ENCODE data around the gene LENEP. TPM values are rescaled to one million over a fixed set of nuclear protein-coding genes. Genes with fewer than 3 reads are reported as not detected.

The LENEP gene
- 0.82 TPM for total RNA-seq (ENCODE audit: unreplicated experiment)
- long read RNA-seq, result 0 reads

- no peak for TF ChIP-seq CTCF (IDR thresholded peaks at IDR 0.05; ENCODE audit: unreplicated experiment)
- Mint-ChIP-seq H3K9me3 (ENCODE audit: unreplicated experiment) (no peaks in the 10 kb centered on the region), H3K4me1 (ENCODE audit: unreplicated experiment) (peaks cover 13% of the 10 kb centered on the region), H3K27ac (ENCODE audit: unreplicated experiment) (no peak within 1 kb of the TSS), H3K27me3 (ENCODE audit: unreplicated experiment) (peaks cover 1% of the 10 kb centered on the region), H3K36me3 (ENCODE audit: low read depth, unreplicated experiment) (peaks cover 9% of the 10 kb centered on the region), H3K4me3 (ENCODE audit: unreplicated experiment) (peak within 1 kb of the TSS; percentile 12)
- DNase-seq (ENCODE audit: low spot score), result no peak
These were observed at the start of gene LENEP for GRCh38 chr1:154993572-154994268. Gene LENEP, plus strand, starts transcription at chr1:154993586. Its CDS starts 22 bp downstream, at chr1:154993608.

DNA sequence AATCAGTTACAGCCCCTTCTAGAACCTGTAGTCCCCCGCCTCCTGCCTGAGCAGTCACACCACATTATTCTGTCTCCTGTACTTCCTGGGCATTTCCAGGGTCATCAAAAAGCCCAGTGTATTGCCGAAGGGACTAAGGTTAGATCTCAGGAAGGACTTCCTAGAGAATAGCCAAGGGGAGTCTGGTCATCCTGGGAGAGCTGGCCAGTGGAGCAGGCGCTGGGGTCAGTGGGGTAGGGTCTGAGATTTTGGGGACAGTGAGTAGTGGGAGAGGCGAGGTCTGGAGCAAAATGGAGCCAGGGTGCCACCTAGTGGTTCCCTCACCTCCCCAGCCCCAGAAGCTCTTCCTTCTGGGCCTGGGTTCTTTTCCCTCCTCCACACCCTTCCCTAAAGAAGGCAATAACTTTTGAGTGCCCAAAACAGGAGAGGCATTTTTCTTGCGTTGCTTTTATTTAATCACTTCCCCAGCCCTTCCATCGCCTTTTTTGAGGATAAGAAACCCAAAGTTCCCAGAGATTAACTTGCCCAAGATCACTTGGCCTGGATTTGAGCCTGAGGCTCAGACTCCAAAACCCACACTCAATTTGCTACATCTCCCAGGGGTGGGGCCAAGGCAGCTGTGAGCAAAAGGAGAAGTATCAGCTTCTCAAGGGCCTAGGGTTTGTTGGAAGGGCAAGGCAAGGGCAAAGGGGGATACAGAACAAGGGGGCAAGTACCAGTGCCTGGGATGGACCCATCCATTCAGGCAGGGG lies 49.6 kb upstream of the LENEP start:
- peak; percentile 56 for TF ChIP-seq CTCF (IDR thresholded peaks at IDR 0.05; ENCODE audit: unreplicated experiment)
- DNase-seq (ENCODE audit: low spot score), result peak; percentile 57
- Mint-ChIP-seq H3K27ac (ENCODE audit: unreplicated experiment) (peak overlapping the region; percentile 84), H3K36me3 (ENCODE audit: low read depth, unreplicated experiment) (peaks cover 15% of the 10 kb centered on the region), H3K4me3 (ENCODE audit: unreplicated experiment) (peak overlapping the region; percentile 42), H3K4me1 (ENCODE audit: unreplicated experiment) (peaks cover 25% of the 10 kb centered on the region), H3K27me3 (ENCODE audit: unreplicated experiment) (peaks cover 10% of the 10 kb centered on the region), H3K9me3 (ENCODE audit: unreplicated experiment) (no peaks in the 10 kb centered on the region)

DNA sequence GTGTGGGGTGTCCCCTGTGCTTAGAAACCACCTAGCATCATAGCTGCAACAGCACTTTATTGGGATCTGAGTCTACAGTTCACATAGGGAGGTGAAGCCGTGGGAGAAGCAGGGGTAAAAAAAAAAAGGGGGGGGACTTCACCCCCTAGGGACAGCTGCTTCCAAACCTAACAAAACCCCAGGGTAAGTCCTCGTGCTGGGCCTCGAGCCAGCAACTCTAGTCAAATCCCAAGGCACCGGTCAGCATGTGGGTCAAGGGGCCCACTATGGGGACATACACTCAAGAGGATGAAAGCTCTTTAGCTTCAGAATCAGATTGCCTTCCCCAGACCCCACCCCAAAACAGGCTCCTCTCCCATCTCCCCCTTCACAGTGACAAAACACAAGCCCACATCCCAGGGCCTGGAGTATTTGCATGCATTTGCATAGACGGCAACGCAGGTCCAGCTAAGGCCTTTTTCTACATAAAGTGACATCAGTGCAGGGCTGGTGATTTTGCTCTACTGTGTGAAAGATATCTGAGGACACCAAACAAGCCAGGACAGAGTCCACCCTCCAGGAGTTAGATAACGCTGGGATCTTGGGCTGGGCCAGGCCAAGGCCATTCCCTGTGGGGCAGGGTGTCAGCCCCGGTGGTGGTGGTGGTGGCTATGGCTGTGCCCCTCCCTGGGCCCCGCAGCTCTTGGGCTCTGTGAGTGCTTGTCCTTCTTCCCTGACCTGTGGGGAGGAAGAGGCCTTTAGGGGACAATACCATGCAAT lies 48.8 kb upstream of the LENEP start:
- no peak for TF ChIP-seq CTCF (IDR thresholded peaks at IDR 0.05; ENCODE audit: unreplicated experiment)
- peak overlapping the region; percentile 42 for H3K27ac Mint-ChIP-seq (ENCODE audit: unreplicated experiment)
- H3K36me3 Mint-ChIP-seq (ENCODE audit: low read depth, unreplicated experiment), result peaks cover 18% of the 10 kb centered on the region
- H3K9me3 Mint-ChIP-seq (ENCODE audit: unreplicated experiment), result no peaks in the 10 kb centered on the region
- DNase-seq (ENCODE audit: low spot score), result no peak
- H3K4me1 Mint-ChIP-seq (ENCODE audit: unreplicated experiment), result peaks cover 23% of the 10 kb centered on the region
- H3K27me3 Mint-ChIP-seq (ENCODE audit: unreplicated experiment), result peaks cover 8% of the 10 kb centered on the region
- H3K4me3 Mint-ChIP-seq (ENCODE audit: unreplicated experiment), result no peak overlapping the region

DNA sequence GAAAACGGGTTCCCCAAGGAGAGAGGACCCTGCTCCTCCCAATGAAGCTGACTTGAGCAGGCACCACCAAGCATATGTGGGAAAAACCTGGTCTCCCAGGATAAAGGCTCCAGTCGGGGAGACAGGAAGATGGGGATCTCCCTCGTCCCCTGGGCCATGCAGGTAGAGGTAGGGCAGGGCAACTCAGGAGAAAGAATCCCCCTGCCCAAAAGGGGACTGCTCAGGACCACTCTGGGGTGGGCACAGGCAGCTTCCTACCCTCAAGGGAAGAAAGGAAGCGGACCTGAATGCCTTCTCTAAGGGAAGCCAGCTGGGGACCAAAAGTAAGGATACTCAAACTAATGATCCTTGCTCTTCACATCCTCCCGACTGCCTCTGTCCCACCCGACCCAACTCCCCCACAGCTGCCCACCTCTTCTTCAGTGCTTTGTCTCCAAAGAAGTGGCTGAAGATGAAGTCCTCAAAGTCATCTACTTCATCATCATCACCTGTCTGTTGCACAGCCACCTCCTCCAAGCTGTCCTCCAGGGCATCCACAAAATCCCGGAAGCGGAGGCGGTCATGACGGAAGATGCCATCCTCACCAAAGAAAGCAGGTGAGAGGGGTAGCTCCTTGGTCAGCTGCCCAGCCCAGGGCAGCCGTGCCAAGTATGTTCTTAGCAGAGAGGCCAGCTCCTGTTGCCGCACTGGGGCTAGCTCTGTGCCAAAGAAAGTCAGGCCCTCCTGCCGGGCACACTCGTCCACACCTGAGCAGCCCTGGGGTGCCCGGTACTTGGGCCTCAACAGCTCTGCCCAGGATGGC lies 48.0 kb upstream of the LENEP start:
- DNase-seq (ENCODE audit: low spot score), result no peak
- no peak for TF ChIP-seq CTCF (IDR thresholded peaks at IDR 0.05; ENCODE audit: unreplicated experiment)
- H3K27me3 Mint-ChIP-seq (ENCODE audit: unreplicated experiment), result peaks cover 8% of the 10 kb centered on the region
- H3K4me1 Mint-ChIP-seq (ENCODE audit: unreplicated experiment), result peaks cover 22% of the 10 kb centered on the region
- H3K4me3 Mint-ChIP-seq (ENCODE audit: unreplicated experiment), result no peak overlapping the region
- H3K36me3 Mint-ChIP-seq (ENCODE audit: low read depth, unreplicated experiment), result peaks cover 18% of the 10 kb centered on the region
- H3K27ac Mint-ChIP-seq (ENCODE audit: unreplicated experiment), result no peak overlapping the region
- no peaks in the 10 kb centered on the region for H3K9me3 Mint-ChIP-seq (ENCODE audit: unreplicated experiment)

Data from endothelial cell (in vitro differentiated cells).